ENCODE data around the gene GRK4.

- TF ChIP-seq CTCF (IDR thresholded peaks at IDR 0.05; ENCODE audit: low read depth, low read length), result no peak
- peak; percentile 32 for TF ChIP-seq POLR2A (IDR thresholded peaks at IDR 0.05; ENCODE audit: extremely low read depth, insufficient read length)
- no peak for TF ChIP-seq MAX (IDR thresholded peaks at IDR 0.05; ENCODE audit: low read depth, low read length)
- TF ChIP-seq MYC (IDR thresholded peaks at IDR 0.05; ENCODE audit: low read depth, low read length), result no peak
Observed at GRCh38 chr4:3074846-3075651, 111.7 kb downstream of the GRK4 start.

All from NB4 (cell line).